GM23338 (cell line): Measurements from ENCODE around the gene SPINT1. TPM values are rescaled to one million over a fixed set of nuclear protein-coding genes. Genes with fewer than 3 reads are reported as not detected.

Source experiments
- ATAC-seq: fragments of 200-7000 bp; cut with Tn5 transposase; 3 replicates; pipeline ENCODE4 v1.9.1; 2020
- DNase-seq: peaks from one replicate; pipeline ENCODE4 v3.0.0-alpha.2; 2015; ENCODE audit warnings: low spot score
- H2AFZ ChIP-seq: fragments of 200-600 bp; sonication (generic); 2 replicates; pipeline ENCODE4 v1.8.0; 2016; ENCODE audit warnings: antibody characterized with exemption, mild to moderate bottlenecking, moderate library complexity
- H3F3A ChIP-seq: fragments of 200-600 bp; sonication (generic); replicated peaks from 2 replicates; pipeline ENCODE4 v1.8.0; 2017; ENCODE audit warnings: antibody characterized with exemption, mixed run types, low read depth
- H3K27ac ChIP-seq: fragments of 200-600 bp; sonication (generic); 2 replicates; pipeline ENCODE4 v1.6.1; 2016; ENCODE audit warnings: low read depth
- H3K27me3 ChIP-seq: fragments of 200-600 bp; sonication (generic); 2 replicates; pipeline ENCODE4 v1.8.0; 2016; ENCODE audit warnings: mild to moderate bottlenecking, mixed run types, moderate library complexity; ENCODE audit not compliant: insufficient read depth
- H3K36me3 ChIP-seq: fragments of 200-600 bp; sonication (generic); 2 replicates; pipeline ENCODE4 v1.8.0; 2016; ENCODE audit warnings: mild to moderate bottlenecking; ENCODE audit not compliant: insufficient read depth
- H3K4me1 ChIP-seq: fragments of 200-600 bp; sonication (generic); 2 replicates; pipeline ENCODE4 v1.8.0; 2016; ENCODE audit warnings: mild to moderate bottlenecking, moderate library complexity; ENCODE audit not compliant: insufficient read depth
- H3K4me2 ChIP-seq: fragments of 200-600 bp; sonication (generic); 2 replicates; pipeline ENCODE4 v1.7.1; 2017; ENCODE audit warnings: mixed run types
- H3K4me3 ChIP-seq: fragments of 200-600 bp; sonication (generic); 2 replicates; pipeline ENCODE4 v1.6.1; 2016; ENCODE audit warnings: mixed run types
- H3K79me2 ChIP-seq: fragments of 200-600 bp; sonication (generic); replicated peaks from 2 replicates; pipeline ENCODE4 v1.8.0; 2017; ENCODE audit warnings: mild to moderate bottlenecking; ENCODE audit not compliant: insufficient read depth
- H3K9me2 ChIP-seq: fragments of 200-600 bp; sonication (generic); 2 replicates; pipeline ENCODE4 v1.8.0; 2017; ENCODE audit not compliant: insufficient read depth
- H4K20me1 ChIP-seq: fragments of 200-600 bp; sonication (generic); replicated peaks from 2 replicates; pipeline ENCODE4 v1.8.0; 2017; ENCODE audit warnings: mild to moderate bottlenecking; ENCODE audit not compliant: insufficient read depth
- H3K27ac Mint-ChIP-seq: 2 replicates; pipeline ENCODE4 v1.8.0; 2020; ENCODE audit warnings: inconsistent platforms, mild to moderate bottlenecking, moderate library complexity, mixed read lengths
- H3K27me3 Mint-ChIP-seq: 3 replicates; pipeline ENCODE4 v1.8.0; 2022; ENCODE audit warnings: low read depth, mild to moderate bottlenecking, moderate library complexity, mixed read lengths, inconsistent platforms; ENCODE audit not compliant: insufficient read depth, poor library complexity
- H3K36me3 Mint-ChIP-seq: 3 replicates; pipeline ENCODE4 v1.8.0; 2021; ENCODE audit warnings: low read depth, mild to moderate bottlenecking, inconsistent platforms, moderate library complexity, mixed read lengths
- H3K4me1 Mint-ChIP-seq: 3 replicates; pipeline ENCODE4 v1.8.0; 2020; ENCODE audit warnings: mild to moderate bottlenecking, inconsistent platforms, mixed read lengths
- H3K4me3 Mint-ChIP-seq: 3 replicates; pipeline ENCODE4 v1.8.0; 2021; ENCODE audit warnings: moderate library complexity, mild to moderate bottlenecking, inconsistent platforms, mixed read lengths
- H3K9me3 Mint-ChIP-seq: 3 replicates; pipeline ENCODE4 v1.8.0; 2020; ENCODE audit warnings: moderate library complexity, mild to moderate bottlenecking, inconsistent platforms, mixed read lengths
- REST ChIP-seq: IDR thresholded peaks from one replicate; pipeline ENCODE4 v1.6.1; 2018; ENCODE audit warnings: antibody characterized with exemption; ENCODE audit not compliant: unreplicated experiment
- ZNF331 ChIP-seq: fragments of 250-450 bp; sonication (Bioruptor Pico); IDR thresholded peaks from 2 replicates; pipeline ENCODE4 v1.5.0; 2020; ENCODE audit warnings: low read depth, mild to moderate bottlenecking, moderate library complexity
- polyA plus RNA-seq: library from polyadenylated mRNA; unstranded; fragments of >200 nt; fragmentation: Nextera tagmentation; extraction: Ambion mirVana; gene quantifications from 2 replicates; pipeline ENCODE4 v1.2.1, GENCODE V29; 2016
- total RNA-seq: library from RNA; depleted of rRNA; stranded (reverse); fragments of >200 nt; shearing (Covaris generic); gene quantifications from 2 replicates; pipeline ENCODE4 v1.2.3, GENCODE V29; 2014
- TF ChIP-seq, protein P1 (sequence below): fragments of 250-450 bp; sonication (Bioruptor Pico); IDR thresholded peaks from 2 replicates; pipeline ENCODE4 v1.5.0; 2020; ENCODE audit warnings: mild to moderate bottlenecking, moderate library complexity

The SPINT1 gene
- total and polyA plus RNA-seq, 2 experiments from 2014 or later, result 41.3 to 253 TPM

GRCh38 chr15:40832903-40833302 is 10.9 kb upstream of the SPINT1 start:
- Mint-ChIP-seq H3K27me3 (no peaks in the 10 kb centered on the region), H3K9me3 (no peaks in the 10 kb centered on the region), H3K36me3 (no peaks in the 10 kb centered on the region; the same call in 2 of the 3 replicates), H3K4me3 (no peak overlapping the region), H3K4me1 (peaks cover 6% of the 10 kb centered on the region; the same call in 2 of the 3 replicates), H3K27ac (no peak overlapping the region)
- no peak for ATAC-seq
- no peaks in the 10 kb centered on the region for H3K79me2 ChIP-seq
- no peak overlapping the region for H3K27ac ChIP-seq
- no peak overlapping the region for H3K4me3 ChIP-seq
- no peaks in the 10 kb centered on the region for H3K4me1 ChIP-seq
- no peak for DNase-seq
- H3K9me2 ChIP-seq, result no peaks in the 10 kb centered on the region
- TF ChIP-seq REST, result no peak
- no peak for TF ChIP-seq ZNF331
- TF ChIP-seq, protein P1, sequence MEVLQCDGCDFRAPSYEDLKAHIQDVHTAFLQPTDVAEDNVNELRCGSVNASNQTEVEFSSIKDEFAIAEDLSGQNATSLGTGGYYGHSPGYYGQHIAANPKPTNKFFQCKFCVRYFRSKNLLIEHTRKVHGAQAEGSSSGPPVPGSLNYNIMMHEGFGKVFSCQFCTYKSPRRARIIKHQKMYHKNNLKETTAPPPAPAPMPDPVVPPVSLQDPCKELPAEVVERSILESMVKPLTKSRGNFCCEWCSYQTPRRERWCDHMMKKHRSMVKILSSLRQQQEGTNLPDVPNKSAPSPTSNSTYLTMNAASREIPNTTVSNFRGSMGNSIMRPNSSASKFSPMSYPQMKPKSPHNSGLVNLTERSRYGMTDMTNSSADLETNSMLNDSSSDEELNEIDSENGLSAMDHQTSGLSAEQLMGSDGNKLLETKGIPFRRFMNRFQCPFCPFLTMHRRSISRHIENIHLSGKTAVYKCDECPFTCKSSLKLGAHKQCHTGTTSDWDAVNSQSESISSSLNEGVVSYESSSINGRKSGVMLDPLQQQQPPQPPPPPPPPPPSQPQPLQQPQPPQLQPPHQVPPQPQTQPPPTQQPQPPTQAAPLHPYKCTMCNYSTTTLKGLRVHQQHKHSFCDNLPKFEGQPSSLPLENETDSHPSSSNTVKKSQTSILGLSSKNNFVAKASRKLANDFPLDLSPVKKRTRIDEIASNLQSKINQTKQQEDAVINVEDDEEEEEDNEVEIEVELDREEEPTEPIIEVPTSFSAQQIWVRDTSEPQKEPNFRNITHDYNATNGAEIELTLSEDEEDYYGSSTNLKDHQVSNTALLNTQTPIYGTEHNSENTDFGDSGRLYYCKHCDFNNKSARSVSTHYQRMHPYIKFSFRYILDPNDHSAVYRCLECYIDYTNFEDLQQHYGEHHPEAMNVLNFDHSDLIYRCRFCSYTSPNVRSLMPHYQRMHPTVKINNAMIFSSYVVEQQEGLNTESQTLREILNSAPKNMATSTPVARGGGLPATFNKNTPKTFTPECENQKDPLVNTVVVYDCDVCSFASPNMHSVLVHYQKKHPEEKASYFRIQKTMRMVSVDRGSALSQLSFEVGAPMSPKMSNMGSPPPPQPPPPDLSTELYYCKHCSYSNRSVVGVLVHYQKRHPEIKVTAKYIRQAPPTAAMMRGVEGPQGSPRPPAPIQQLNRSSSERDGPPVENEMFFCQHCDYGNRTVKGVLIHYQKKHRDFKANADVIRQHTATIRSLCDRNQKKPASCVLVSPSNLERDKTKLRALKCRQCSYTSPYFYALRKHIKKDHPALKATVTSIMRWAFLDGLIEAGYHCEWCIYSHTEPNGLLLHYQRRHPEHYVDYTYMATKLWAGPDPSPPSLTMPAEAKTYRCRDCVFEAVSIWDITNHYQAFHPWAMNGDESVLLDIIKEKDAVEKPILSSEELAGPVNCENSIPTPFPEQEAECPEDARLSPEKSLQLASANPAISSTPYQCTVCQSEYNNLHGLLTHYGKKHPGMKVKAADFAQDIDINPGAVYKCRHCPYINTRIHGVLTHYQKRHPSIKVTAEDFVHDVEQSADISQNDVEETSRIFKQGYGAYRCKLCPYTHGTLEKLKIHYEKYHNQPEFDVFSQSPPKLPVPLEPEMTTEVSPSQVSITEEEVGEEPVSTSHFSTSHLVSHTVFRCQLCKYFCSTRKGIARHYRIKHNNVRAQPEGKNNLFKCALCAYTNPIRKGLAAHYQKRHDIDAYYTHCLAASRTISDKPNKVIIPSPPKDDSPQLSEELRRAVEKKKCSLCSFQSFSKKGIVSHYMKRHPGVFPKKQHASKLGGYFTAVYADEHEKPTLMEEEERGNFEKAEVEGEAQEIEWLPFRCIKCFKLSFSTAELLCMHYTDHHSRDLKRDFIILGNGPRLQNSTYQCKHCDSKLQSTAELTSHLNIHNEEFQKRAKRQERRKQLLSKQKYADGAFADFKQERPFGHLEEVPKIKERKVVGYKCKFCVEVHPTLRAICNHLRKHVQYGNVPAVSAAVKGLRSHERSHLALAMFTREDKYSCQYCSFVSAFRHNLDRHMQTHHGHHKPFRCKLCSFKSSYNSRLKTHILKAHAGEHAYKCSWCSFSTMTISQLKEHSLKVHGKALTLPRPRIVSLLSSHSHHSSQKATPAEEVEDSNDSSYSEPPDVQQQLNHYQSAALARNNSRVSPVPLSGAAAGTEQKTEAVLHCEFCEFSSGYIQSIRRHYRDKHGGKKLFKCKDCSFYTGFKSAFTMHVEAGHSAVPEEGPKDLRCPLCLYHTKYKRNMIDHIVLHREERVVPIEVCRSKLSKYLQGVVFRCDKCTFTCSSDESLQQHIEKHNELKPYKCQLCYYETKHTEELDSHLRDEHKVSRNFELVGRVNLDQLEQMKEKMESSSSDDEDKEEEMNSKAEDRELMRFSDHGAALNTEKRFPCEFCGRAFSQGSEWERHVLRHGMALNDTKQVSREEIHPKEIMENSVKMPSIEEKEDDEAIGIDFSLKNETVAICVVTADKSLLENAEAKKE (CRISPR knock-in tag), result no peak
- no peaks in the 10 kb centered on the region for H3F3A ChIP-seq
- no peaks in the 10 kb centered on the region for H3K36me3 ChIP-seq
- no peaks in the 10 kb centered on the region for H3K27me3 ChIP-seq
- no peak overlapping the region for H3K4me2 ChIP-seq
- no peaks in the 10 kb centered on the region for H4K20me1 ChIP-seq
- H2AFZ ChIP-seq, result no peak overlapping the region
